ENCODE measurements around the gene PLXNA3. TPM values are rescaled to one million over a fixed set of nuclear protein-coding genes. Genes with fewer than 3 reads are reported as not detected.

Gene PLXNA3
- total RNA-seq, 1 experiment from 2014 or later: 89.3 TPM

DNA sequence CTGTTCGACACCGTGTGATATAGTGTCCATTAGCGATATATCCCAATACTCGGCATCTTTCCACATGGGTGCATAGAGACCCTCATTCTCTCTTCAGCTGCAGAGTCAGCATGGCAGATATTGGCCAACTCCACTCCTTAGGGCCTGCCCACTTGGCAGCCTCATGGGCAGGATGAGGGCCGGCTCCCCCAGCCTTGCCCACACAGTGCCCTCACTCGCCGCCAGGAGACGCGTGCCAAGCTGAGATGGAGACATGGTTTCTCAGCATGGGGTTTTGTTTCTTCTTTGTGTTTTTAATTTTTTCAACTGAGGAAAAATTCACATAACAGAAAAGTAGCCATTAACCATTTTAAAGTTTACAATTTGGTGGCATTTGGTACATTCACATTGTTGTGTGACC, 5.3 kb upstream of the PLXNA3 start (continued):
- TF ChIP-seq, protein P1, sequence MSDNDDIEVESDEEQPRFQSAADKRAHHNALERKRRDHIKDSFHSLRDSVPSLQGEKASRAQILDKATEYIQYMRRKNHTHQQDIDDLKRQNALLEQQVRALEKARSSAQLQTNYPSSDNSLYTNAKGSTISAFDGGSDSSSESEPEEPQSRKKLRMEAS (IDR thresholded peaks at IDR 0.05): no peak
- TF ChIP-seq, protein P2, sequence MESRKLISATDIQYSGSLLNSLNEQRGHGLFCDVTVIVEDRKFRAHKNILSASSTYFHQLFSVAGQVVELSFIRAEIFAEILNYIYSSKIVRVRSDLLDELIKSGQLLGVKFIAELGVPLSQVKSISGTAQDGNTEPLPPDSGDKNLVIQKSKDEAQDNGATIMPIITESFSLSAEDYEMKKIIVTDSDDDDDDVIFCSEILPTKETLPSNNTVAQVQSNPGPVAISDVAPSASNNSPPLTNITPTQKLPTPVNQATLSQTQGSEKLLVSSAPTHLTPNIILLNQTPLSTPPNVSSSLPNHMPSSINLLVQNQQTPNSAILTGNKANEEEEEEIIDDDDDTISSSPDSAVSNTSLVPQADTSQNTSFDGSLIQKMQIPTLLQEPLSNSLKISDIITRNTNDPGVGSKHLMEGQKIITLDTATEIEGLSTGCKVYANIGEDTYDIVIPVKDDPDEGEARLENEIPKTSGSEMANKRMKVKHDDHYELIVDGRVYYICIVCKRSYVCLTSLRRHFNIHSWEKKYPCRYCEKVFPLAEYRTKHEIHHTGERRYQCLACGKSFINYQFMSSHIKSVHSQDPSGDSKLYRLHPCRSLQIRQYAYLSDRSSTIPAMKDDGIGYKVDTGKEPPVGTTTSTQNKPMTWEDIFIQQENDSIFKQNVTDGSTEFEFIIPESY (IDR thresholded peaks at IDR 0.05; ENCODE audit: extremely low read depth, insufficient replicate concordance, low read length): no peak
- TF ChIP-seq ELF1 (IDR thresholded peaks at IDR 0.05; ENCODE audit: borderline replicate concordance, low read depth): no peak
- no peak for TF ChIP-seq JUND (IDR thresholded peaks at IDR 0.05)
- no peak for TF ChIP-seq EZH2 (IDR thresholded peaks at IDR 0.05)

DNA sequence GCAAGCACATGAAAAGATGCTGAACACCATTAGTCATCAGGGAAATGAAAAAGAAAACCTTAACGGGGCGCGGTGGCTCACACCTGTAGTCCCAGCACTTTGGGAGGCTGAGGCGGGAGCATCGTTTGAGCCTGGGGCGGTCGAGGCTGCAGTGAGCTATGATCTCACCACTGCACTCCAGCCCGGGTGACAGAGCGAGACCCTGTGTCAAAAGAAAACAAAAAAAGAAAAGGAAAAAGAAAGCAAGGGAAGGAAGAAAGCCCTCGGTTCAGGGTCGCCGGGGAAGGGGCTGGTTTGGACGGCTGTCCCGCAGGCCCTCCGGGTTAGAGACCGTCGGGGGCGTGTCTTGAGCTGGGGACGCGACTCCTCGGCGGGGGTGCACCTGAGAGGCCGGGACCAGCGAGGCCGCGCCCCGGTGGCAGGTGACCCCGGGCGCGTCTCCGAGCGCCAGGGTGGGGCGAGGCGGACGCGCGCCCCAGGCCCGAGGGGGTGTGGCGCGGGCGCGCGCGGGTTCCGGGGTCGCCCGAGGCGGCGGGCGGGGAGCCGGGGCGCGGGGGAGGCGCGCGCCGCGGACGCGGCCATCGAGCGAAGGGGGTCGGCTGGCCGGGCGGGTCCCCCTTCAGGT, 478 bp upstream of the PLXNA3 start:
- H3K79me2 ChIP-seq (ENCODE audit: insufficient read depth, low read length): peaks cover 24% of the 10 kb centered on the region
- H3K27ac ChIP-seq (ENCODE audit: low read depth, low read length): peak overlapping the region; percentile 80; the same call in 1 of the 2 replicates
- H3K4me3 ChIP-seq (replicated peaks in 1 of 2; ENCODE audit: low read depth in 1 of 2, low read length in 2 of 2): peak overlapping the region; percentile 26 to 52
- no peak for TF ChIP-seq SRF (IDR thresholded peaks at IDR 0.05; ENCODE audit: low read depth)
- no peak for TF ChIP-seq JUND (IDR thresholded peaks at IDR 0.05)
- TF ChIP-seq, protein P3, sequence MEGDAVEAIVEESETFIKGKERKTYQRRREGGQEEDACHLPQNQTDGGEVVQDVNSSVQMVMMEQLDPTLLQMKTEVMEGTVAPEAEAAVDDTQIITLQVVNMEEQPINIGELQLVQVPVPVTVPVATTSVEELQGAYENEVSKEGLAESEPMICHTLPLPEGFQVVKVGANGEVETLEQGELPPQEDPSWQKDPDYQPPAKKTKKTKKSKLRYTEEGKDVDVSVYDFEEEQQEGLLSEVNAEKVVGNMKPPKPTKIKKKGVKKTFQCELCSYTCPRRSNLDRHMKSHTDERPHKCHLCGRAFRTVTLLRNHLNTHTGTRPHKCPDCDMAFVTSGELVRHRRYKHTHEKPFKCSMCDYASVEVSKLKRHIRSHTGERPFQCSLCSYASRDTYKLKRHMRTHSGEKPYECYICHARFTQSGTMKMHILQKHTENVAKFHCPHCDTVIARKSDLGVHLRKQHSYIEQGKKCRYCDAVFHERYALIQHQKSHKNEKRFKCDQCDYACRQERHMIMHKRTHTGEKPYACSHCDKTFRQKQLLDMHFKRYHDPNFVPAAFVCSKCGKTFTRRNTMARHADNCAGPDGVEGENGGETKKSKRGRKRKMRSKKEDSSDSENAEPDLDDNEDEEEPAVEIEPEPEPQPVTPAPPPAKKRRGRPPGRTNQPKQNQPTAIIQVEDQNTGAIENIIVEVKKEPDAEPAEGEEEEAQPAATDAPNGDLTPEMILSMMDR (IDR thresholded peaks at IDR 0.05 in 2 of 3, conservative IDR thresholded peaks at IDR 0.05 in 1 of 3; ENCODE audit: borderline replicate concordance in 1 of 3, insufficient read depth in 1 of 3, low read depth in 2 of 3, low read length in 2 of 3): no peak
- no peak for TF ChIP-seq EZH2phosphoT487 (IDR thresholded peaks at IDR 0.05; ENCODE audit: borderline replicate concordance)
- no peak for TF ChIP-seq EZH2 (IDR thresholded peaks at IDR 0.05)
- TF ChIP-seq, protein P2 (IDR thresholded peaks at IDR 0.05; ENCODE audit: extremely low read depth, insufficient replicate concordance, low read length): no peak
- TF ChIP-seq TCF7L2 (IDR thresholded peaks at IDR 0.05; ENCODE audit: borderline replicate concordance, extremely low read depth, insufficient read depth, insufficient read length): no peak
- DNase-seq (ENCODE audit: low read depth, low spot score) (no peak), ATAC-seq (peak; percentile 73)
- POLR2A ChIA-PET: interaction anchor here (1.2 kb wide), 1 partner anchor 33 kb away, joined by 4 read pairs; the partner anchor contains the start of gene SLC10A3
- no peak overlapping the region for H2AFZ ChIP-seq (ENCODE audit: low read depth, low read length, poor library complexity, severe bottlenecking)
- no peaks in the 10 kb centered on the region for H3K9me3 ChIP-seq (ENCODE audit: control insufficient read depth in 1 of 2, insufficient read depth in 1 of 2, low read depth in 1 of 2, low read length in 2 of 2)
- BruUV-seq (replicated peaks): no TSS peak
- no peaks in the 10 kb centered on the region for H3K9me2 ChIP-seq (ENCODE audit: insufficient read depth)
- H4K20me1 ChIP-seq (ENCODE audit: insufficient read depth): no peaks in the 10 kb centered on the region
- peak overlapping the region; percentile 69 for H3K4me2 ChIP-seq (ENCODE audit: low read length)
- intact Hi-C loops (cut with micrococcal nuclease): no loop called here
- RAD21 ChIA-PET (ENCODE audit: low non-redundant PET in 1 of 2, low total read pairs in 2 of 2, uncharacterized antibody in 2 of 2, unreplicated experiment in 2 of 2): no interaction called here
- H3K27me3 ChIP-seq (ENCODE audit: insufficient read depth, low read length): no peaks in the 10 kb centered on the region
- peaks cover 7 to 12% of the 10 kb centered on the region in 2 experiments; a peak in 1 of 4 replicates for H3K4me1 ChIP-seq (ENCODE audit: control insufficient read depth in 1 of 2, insufficient read depth in 2 of 2, low read length in 2 of 2)
- no peak overlapping the region for H3K9ac ChIP-seq (ENCODE audit: low read length)
- H3K36me3 ChIP-seq (ENCODE audit: control insufficient read depth in 1 of 2, insufficient read depth in 2 of 2, low read length in 2 of 2): no peaks in the 10 kb centered on the region; a peak in 1 of 4 replicates
- CTCF ChIA-PET: no interaction called here
